HG03571 (cell line): ENCODE results near the gene FSCB.
"Not testable (repeated sequence)": the region's sequence is repeated elsewhere in the genome, so short reads cannot be mapped to it uniquely, and the experiment has no call there.

Experiments used
- ATAC-seq: cut with Tn5 transposase; IDR thresholded peaks from one replicate; pipeline ENCODE4 v1.9.1; 2021; ENCODE audit not compliant: unreplicated experiment

Gene FSCB, protein sequence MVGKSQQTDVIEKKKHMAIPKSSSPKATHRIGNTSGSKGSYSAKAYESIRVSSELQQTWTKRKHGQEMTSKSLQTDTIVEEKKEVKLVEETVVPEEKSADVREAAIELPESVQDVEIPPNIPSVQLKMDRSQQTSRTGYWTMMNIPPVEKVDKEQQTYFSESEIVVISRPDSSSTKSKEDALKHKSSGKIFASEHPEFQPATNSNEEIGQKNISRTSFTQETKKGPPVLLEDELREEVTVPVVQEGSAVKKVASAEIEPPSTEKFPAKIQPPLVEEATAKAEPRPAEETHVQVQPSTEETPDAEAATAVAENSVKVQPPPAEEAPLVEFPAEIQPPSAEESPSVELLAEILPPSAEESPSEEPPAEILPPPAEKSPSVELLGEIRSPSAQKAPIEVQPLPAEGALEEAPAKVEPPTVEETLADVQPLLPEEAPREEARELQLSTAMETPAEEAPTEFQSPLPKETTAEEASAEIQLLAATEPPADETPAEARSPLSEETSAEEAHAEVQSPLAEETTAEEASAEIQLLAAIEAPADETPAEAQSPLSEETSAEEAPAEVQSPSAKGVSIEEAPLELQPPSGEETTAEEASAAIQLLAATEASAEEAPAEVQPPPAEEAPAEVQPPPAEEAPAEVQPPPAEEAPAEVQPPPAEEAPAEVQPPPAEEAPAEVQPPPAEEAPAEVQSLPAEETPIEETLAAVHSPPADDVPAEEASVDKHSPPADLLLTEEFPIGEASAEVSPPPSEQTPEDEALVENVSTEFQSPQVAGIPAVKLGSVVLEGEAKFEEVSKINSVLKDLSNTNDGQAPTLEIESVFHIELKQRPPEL

GRCh38 chr14:44507183-44507582, at the start of gene FSCB:
TSS of gene FSCB (minus strand) at chr14:44507283. CDS start at chr14:44506987, 296 bp downstream.
- ATAC-seq = no peak

DNA sequence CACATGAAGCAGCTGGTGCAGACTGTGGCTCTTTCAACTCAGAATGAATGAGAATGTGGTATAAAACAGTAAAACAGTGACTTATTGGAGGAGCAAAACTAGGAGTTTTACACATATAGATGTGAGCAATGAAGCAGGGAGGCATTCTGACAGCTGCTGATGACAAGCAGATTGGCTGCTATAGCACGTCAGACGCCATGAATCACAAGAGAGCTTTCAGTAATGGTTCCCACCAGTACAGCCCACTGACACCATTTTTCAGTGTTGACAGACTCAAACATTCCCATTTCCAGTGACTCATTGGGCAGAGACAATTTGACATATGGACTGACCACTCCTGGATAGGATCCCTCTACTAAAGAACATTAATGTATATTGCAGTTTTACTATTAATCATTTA, 24.6 kb upstream of the FSCB start:
- no peak for ATAC-seq

DNA sequence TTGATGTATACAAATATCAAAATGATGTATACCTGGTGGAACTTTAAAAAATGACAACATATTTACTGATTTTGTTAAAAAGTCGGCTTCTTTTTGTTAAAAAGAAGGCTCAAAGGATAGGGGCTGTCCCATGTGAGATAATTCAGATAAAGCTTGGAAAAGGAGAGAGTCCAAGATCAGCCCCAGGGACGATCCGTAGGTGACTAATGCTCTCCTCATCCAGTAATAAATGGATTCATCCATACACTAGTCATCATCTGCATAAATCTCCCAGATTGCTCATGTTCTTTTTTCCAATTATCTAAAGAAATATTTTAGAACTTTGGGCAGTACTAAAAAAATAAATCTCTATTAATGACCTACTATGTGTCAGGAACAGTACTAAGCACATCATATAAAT, 23.4 kb upstream of the FSCB start:
- no peak for ATAC-seq

- ATAC-seq = no peak
Observed at GRCh38 chr14:44529026-44529425, 21.9 kb upstream of the FSCB start.

GRCh38 chr14:44528180-44528579, 21.1 kb upstream of the FSCB start:
- no peak for ATAC-seq

- no peak for ATAC-seq
Observed at GRCh38 chr14:44525237-44525636, 18.2 kb upstream of the FSCB start.

GRCh38 chr14:44515668-44516067, 8.6 kb upstream of the FSCB start:
- not testable (repeated sequence) for ATAC-seq

DNA sequence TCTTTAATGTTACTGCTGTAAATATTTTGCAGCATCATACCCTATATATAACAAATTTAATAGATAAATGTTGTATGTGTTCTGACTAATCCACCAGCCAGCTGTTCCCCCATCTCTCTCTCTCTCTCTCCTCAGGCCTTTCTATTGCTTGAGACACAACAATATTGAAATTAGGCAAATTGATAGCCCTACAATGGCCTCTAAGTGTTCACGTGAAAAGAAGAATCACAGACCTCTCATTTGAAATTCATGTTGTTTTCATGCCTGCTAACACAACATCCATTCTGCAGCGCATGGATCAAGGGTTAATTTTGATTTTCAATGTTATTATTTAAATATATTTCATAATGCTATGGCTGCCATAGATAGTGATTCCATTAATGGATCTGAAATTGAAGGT, 1.8 kb upstream of the FSCB start:
- no peak for ATAC-seq

- ATAC-seq = no peak
Observed at GRCh38 chr14:44505588-44505987, 1.5 kb downstream of the FSCB start.

DNA sequence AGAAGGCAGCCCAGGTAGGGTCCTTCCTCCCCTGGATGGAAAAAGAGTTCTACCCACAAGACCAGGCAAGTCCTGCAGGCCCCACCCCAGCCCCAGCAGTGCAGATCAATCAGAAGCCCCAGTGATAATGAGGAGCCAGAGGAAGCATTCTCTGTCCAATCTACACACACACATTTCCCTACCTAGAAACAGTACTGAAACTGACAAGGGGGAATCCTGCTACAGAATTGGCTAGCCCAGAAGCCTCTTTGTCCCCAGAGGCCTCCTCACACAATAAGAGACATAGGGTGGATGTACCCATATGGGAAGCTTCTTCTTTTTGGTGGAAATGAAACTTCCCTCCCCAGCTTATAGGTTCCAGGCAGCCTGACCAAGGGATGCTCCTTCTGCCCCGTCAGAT, 9.9 kb downstream of the FSCB start:
- ATAC-seq = no peak

GRCh38 chr14:44494137-44494536, 12.9 kb downstream of the FSCB start:
- ATAC-seq = no peak

DNA sequence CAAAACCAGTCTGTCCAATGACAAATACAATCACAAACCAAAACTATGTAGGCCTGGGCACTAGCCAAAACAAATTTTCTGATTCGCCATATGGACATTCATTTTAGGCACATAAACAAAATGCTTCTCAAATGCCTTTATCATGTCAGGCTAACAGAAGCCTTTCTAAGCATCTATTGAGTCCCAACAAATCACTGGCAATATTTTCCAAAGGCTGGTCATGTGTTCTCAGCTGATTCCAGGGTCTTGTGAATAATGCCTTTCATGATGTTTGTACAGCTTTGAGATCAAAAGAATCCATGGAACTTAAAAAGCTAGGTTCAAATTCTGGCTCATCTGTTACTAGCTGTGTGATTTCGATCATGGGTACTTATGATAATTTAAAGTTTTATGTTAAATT, 16.1 kb downstream of the FSCB start:
- no peak for ATAC-seq

- no peak for ATAC-seq
Observed at GRCh38 chr14:44477953-44478352, 29.1 kb downstream of the FSCB start.

- no peak for ATAC-seq
Observed at GRCh38 chr14:44468771-44469170, 38.3 kb downstream of the FSCB start.

DNA sequence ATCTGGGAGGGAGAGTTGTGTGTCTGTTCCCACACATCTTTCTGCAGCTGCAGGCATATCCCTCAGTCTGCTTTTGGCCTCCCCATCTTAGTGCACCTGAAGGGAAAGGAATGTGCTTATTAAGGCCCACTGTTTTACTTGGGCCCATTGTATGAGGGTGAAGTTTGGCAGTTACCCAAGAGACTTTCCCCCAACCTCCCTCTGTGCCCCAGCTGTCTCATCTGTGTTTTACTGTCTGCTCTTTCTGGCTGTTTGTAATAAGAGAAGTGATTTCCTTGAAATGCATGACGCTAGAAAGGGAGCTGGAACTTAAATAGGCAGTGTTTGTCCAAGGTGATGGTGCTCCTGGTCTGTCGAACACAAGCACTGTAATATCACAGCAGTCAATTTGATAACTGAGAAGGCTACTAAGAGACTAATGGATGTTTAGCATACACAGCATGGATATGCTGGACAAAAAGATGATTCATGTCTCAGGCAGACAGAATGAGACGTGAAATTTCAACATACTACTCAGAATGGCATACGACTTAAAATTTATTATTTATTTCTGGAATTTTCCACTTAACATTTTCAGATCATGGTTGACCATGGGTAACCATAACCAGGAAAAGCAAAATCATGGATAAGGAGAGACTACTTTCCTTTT, 43.6 kb downstream of the FSCB start:
- no peak for ATAC-seq

DNA sequence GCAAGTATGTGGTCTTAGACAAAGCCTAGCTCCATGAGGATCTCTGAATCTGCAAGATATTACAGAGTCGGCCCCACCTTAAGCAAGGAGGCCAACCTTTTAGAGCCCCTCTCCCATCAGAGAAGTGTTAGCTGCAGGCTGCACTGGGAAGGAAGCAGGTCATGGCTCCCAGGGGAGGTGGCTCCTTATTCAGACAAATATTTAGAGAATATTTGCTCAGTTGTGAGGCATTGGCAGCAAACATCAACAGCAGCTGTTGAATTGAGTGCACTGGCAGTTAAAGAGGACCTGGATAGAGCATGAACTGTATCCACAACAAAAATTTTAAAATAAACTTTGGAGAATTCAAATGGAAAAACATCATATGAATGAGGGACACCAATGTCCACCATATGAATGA, 44.7 kb downstream of the FSCB start:
- no peak for ATAC-seq

DNA sequence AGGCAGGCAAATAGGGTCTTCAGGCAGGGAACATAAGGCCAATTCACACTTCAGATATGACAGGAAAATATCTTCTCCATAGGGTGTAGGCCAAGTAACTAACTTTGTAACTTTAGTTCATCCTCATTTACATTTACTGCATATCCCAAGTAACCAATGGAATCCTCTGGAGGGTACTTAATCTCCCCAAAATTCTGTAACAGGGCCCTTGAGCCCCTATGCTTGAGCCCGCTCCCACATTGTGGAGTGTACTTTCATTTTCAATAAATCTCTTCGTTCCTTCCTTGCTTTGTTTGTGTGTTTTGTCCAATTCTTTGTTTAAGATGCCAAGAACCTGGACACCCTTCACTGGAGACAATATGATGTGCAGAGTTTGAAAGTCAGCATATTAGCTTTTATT, 45.3 kb downstream of the FSCB start:
- ATAC-seq = no peak
